ENCODE measurements around the gene MLH3. TPM values are rescaled to one million over a fixed set of nuclear protein-coding genes. Genes with fewer than 3 reads are reported as not detected.
A peak's percentile ranks its signal among the peaks of the same experiment; 100 is the strongest.

The MLH3 gene
- total and polyA plus RNA-seq, 2 experiments from 2014 or later = 10.8 to 12.3 TPM

GRCh38 chr14:74973003-74973653 is 78.1 kb downstream of the MLH3 start:
- no peak overlapping the region for H3K9ac ChIP-seq
- no peaks in the 10 kb centered on the region for H3K79me2 ChIP-seq (ENCODE audit: insufficient read depth)
- in situ Hi-C loops (cut with MboI) = no loop called here
- TF ChIP-seq EZH2phosphoT487 (IDR thresholded peaks at IDR 0.05; ENCODE audit: insufficient read depth, low read depth) = no peak
- TF ChIP-seq EZH2 (IDR thresholded peaks at IDR 0.05; ENCODE audit: insufficient read depth, poor library complexity, severe bottlenecking) = no peak
- H3K4me2 ChIP-seq (ENCODE audit: unreplicated experiment) = no peak overlapping the region
- no peak overlapping the region for H2AFZ ChIP-seq
- H3K36me3 ChIP-seq (ENCODE audit: low read depth) = no peaks in the 10 kb centered on the region
- no peak overlapping the region for H3K27ac ChIP-seq
- H3K4me3 ChIP-seq = no peak overlapping the region
- H3K9me2 ChIP-seq (ENCODE audit: insufficient read depth) = no peaks in the 10 kb centered on the region
- H4K20me1 ChIP-seq (ENCODE audit: insufficient read depth) = no peaks in the 10 kb centered on the region
- WGBS, 2 experiments (ENCODE audit: low coverage in 1 of 2, low lambda C conversion rate in 2 of 2, missing lambda C conversion rate in 2 of 2) = 89 to 91% methylated on average over 15 of the region's 15 CpGs
- no peaks in the 10 kb centered on the region for H3K27me3 ChIP-seq (replicated peaks; ENCODE audit: insufficient read depth)
- DNase-seq = no peak
- no peaks in the 10 kb centered on the region for H3K9me3 ChIP-seq (ENCODE audit: low read depth)
- no peaks in the 10 kb centered on the region for H3K4me1 ChIP-seq (ENCODE audit: insufficient read depth)
- no peaks in the 10 kb centered on the region for H3F3A ChIP-seq (ENCODE audit: insufficient read depth)

DNA sequence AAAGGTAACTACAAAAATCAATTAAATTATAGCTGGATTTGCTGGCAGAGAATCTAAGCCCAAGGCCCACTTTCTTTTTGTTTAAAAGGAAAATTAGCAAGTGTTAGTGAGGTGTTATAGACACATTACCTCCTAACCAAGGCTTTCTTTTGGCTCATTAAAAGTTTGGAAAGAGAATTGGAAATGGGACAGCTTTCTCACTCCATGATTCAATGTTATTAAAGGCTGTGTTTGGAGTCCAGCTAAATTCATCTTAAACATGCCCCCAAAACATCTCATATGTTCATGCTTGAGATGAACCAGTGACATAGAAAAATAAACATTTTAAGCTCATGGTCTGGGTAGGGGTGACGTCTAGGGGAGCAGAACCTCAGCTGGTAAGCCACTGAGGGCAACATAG is 82.5 kb downstream of the MLH3 start:
- no peaks in the 10 kb centered on the region for H3K9me3 ChIP-seq (ENCODE audit: low read depth)
- no peaks in the 10 kb centered on the region for H3K79me2 ChIP-seq (ENCODE audit: insufficient read depth)
- DNase-seq = no peak
- no peaks in the 10 kb centered on the region for H3K36me3 ChIP-seq (ENCODE audit: low read depth)
- no peak overlapping the region for H3K27ac ChIP-seq
- TF ChIP-seq EZH2 (IDR thresholded peaks at IDR 0.05; ENCODE audit: insufficient read depth, poor library complexity, severe bottlenecking) (no peak), EZH2phosphoT487 (IDR thresholded peaks at IDR 0.05; ENCODE audit: insufficient read depth, low read depth) (no peak)
- no peak overlapping the region for H2AFZ ChIP-seq
- H3K4me2 ChIP-seq (ENCODE audit: unreplicated experiment) = no peak overlapping the region
- 46% methylated on average over 1 of the region's 1 CpG for WGBS, 2 experiments (ENCODE audit: low coverage in 1 of 2, low lambda C conversion rate in 2 of 2, missing lambda C conversion rate in 2 of 2)
- H3K9ac ChIP-seq = no peak overlapping the region
- peaks cover 21% of the 10 kb centered on the region for H3K4me1 ChIP-seq (ENCODE audit: insufficient read depth)
- in situ Hi-C loops (cut with MboI) = no loop called here
- no peaks in the 10 kb centered on the region for H3K9me2 ChIP-seq (ENCODE audit: insufficient read depth)
- H3K4me3 ChIP-seq = no peak overlapping the region
- H4K20me1 ChIP-seq (ENCODE audit: insufficient read depth) = no peaks in the 10 kb centered on the region
- H3K27me3 ChIP-seq (replicated peaks; ENCODE audit: insufficient read depth) = no peaks in the 10 kb centered on the region
- H3F3A ChIP-seq (ENCODE audit: insufficient read depth) = peaks cover 23% of the 10 kb centered on the region

DNA sequence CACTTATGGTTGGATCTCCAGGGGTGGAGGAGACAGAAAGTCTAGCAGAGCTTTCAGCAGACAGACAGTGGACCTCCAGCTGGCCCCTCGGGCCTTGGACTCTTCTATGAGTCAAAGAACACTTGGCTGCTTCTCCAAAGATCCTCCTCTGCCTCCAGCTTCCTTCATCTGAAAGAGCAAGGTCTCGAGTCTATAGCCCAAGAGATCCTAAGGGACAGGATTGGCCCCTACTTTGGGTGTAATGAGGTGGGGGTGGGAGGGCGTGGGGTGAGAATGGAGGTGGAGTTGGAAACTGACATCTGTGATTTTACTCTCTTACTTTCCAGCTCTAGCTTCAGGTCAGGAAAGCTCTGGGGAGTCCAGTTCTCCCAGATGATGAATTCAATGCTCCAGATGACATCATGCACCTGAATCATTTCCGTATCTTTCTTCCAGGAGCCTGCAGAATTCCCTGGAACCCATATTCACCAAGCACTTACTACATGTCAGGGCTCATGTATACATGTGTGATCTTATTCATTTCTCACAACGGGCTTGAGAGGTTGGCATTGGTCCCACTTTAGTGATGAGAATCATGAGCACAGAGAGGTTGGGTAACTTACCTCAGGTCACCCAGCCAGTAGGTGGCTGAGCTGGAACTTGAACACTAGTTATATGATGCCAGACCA is 85.6 kb downstream of the MLH3 start:
- H3K9me2 ChIP-seq (ENCODE audit: insufficient read depth) = no peaks in the 10 kb centered on the region
- H3K79me2 ChIP-seq (ENCODE audit: insufficient read depth) = no peaks in the 10 kb centered on the region
- in situ Hi-C loops (cut with MboI) = no loop called here
- H3K4me1 ChIP-seq (ENCODE audit: insufficient read depth) = peaks cover 24% of the 10 kb centered on the region
- 0 out of 2 replicates have a peak overlapping the region, but pooled peaks have one; percentile 6 for H2AFZ ChIP-seq
- peak; percentile 84 for DNase-seq
- H3K36me3 ChIP-seq (ENCODE audit: low read depth) = no peaks in the 10 kb centered on the region
- TF ChIP-seq EZH2 (IDR thresholded peaks at IDR 0.05; ENCODE audit: insufficient read depth, poor library complexity, severe bottlenecking) (no peak), EZH2phosphoT487 (IDR thresholded peaks at IDR 0.05; ENCODE audit: insufficient read depth, low read depth) (no peak)
- no peaks in the 10 kb centered on the region for H4K20me1 ChIP-seq (ENCODE audit: insufficient read depth)
- peak overlapping the region; percentile 84 for H3K27ac ChIP-seq
- WGBS, 2 experiments (ENCODE audit: low coverage in 1 of 2, low lambda C conversion rate in 2 of 2, missing lambda C conversion rate in 2 of 2) = 39 to 51% methylated on average over 5 of the region's 5 CpGs
- H3K4me2 ChIP-seq (ENCODE audit: unreplicated experiment) = peak overlapping the region; percentile 7
- H3F3A ChIP-seq (ENCODE audit: insufficient read depth) = peaks cover 23% of the 10 kb centered on the region
- H3K9ac ChIP-seq = peak overlapping the region; percentile 26; the same call in 1 of the 2 replicates
- H3K9me3 ChIP-seq (ENCODE audit: low read depth) = no peaks in the 10 kb centered on the region
- no peaks in the 10 kb centered on the region for H3K27me3 ChIP-seq (replicated peaks; ENCODE audit: insufficient read depth)
- H3K4me3 ChIP-seq = no peak overlapping the region

GRCh38 chr14:74964787-74965485 is 86.3 kb downstream of the MLH3 start:
- H3K9ac ChIP-seq = peak overlapping the region; percentile 26; the same call in 1 of the 2 replicates
- H3K27ac ChIP-seq = peak overlapping the region; percentile 84
- in situ Hi-C loops (cut with MboI) = no loop called here
- peaks cover 24% of the 10 kb centered on the region for H3K4me1 ChIP-seq (ENCODE audit: insufficient read depth)
- peak overlapping the region; percentile 7 for H3K4me2 ChIP-seq (ENCODE audit: unreplicated experiment)
- no peaks in the 10 kb centered on the region for H3K79me2 ChIP-seq (ENCODE audit: insufficient read depth)
- H3K27me3 ChIP-seq (replicated peaks; ENCODE audit: insufficient read depth) = no peaks in the 10 kb centered on the region
- DNase-seq = peak; percentile 72
- peaks cover 23% of the 10 kb centered on the region for H3F3A ChIP-seq (ENCODE audit: insufficient read depth)
- no peaks in the 10 kb centered on the region for H3K9me2 ChIP-seq (ENCODE audit: insufficient read depth)
- WGBS, 2 experiments (ENCODE audit: low coverage in 1 of 2, low lambda C conversion rate in 2 of 2, missing lambda C conversion rate in 2 of 2) = 51 to 52% methylated on average over 4 of the region's 4 CpGs
- H4K20me1 ChIP-seq (ENCODE audit: insufficient read depth) = no peaks in the 10 kb centered on the region
- H3K36me3 ChIP-seq (ENCODE audit: low read depth) = no peaks in the 10 kb centered on the region
- no peak for TF ChIP-seq EZH2phosphoT487 (IDR thresholded peaks at IDR 0.05; ENCODE audit: insufficient read depth, low read depth)
- 0 out of 2 replicates have a peak overlapping the region, but pooled peaks have one; percentile 6 for H2AFZ ChIP-seq
- no peaks in the 10 kb centered on the region for H3K9me3 ChIP-seq (ENCODE audit: low read depth)
- no peak overlapping the region for H3K4me3 ChIP-seq

Small RNAs within 50 kb of the gene (small RNA-seq; reads per million reads assigned to genes)
- not detected for gene RNU6-689P (ENCODE audit: low read depth, low replicate concordance)

Other genes with a start within 250 kb of the MLH3 start
- not detected in 2 replicates for gene PROX2, start 175.3 kb downstream of the MLH3 start, total RNA-seq (2014; rRNA removed; shearing (Covaris generic))
- 0.05 TPM in 1 of 2 replicates, not detected in the other for gene PROX2, start 175.3 kb downstream of the MLH3 start, polyA plus RNA-seq (2016; fragmentation: Nextera tagmentation; extraction: Ambion mirVana)
- gene DLST, start 169.6 kb downstream of the MLH3 start, total RNA-seq (2014; rRNA removed; shearing (Covaris generic)) = 60.8 and 88.1 TPM in 2 replicates
- 11.8 and 12.4 TPM in 2 replicates for gene DLST, start 169.6 kb downstream of the MLH3 start, polyA plus RNA-seq (2016; fragmentation: Nextera tagmentation; extraction: Ambion mirVana)
- 0.38 and 1.4 TPM in 2 replicates for gene RPS6KL1, start 128.2 kb downstream of the MLH3 start, total RNA-seq (2014; rRNA removed; shearing (Covaris generic))
- gene RPS6KL1, start 128.2 kb downstream of the MLH3 start, polyA plus RNA-seq (2016; fragmentation: Nextera tagmentation; extraction: Ambion mirVana) = 0.23 TPM in 1 of 2 replicates, not detected in the other
- gene PGF, start 95.9 kb downstream of the MLH3 start, total RNA-seq (2014; rRNA removed; shearing (Covaris generic)) = 1.5 and 1.8 TPM in 2 replicates
- gene PGF, start 95.9 kb downstream of the MLH3 start, polyA plus RNA-seq (2016; fragmentation: Nextera tagmentation; extraction: Ambion mirVana) = 1.1 and 2.1 TPM in 2 replicates
- gene EIF2B2, start 48.5 kb downstream of the MLH3 start, total RNA-seq (2014; rRNA removed; shearing (Covaris generic)) = 18.6 and 40.6 TPM in 2 replicates
- gene EIF2B2, start 48.5 kb downstream of the MLH3 start, polyA plus RNA-seq (2016; fragmentation: Nextera tagmentation; extraction: Ambion mirVana) = 50.2 and 55.0 TPM in 2 replicates
- gene ACYP1, start 12.6 kb upstream of the MLH3 start, total RNA-seq (2014; rRNA removed; shearing (Covaris generic)) = 5.7 and 7.3 TPM in 2 replicates
- gene ACYP1, start 12.6 kb upstream of the MLH3 start, polyA plus RNA-seq (2016; fragmentation: Nextera tagmentation; extraction: Ambion mirVana) = 18.0 and 19.3 TPM in 2 replicates
- gene ZC2HC1C, start 18.2 kb upstream of the MLH3 start, total RNA-seq (2014; rRNA removed; shearing (Covaris generic)) = 2.8 and 5.3 TPM in 2 replicates
- gene ZC2HC1C, start 18.2 kb upstream of the MLH3 start, polyA plus RNA-seq (2016; fragmentation: Nextera tagmentation; extraction: Ambion mirVana) = 1.0 TPM in 2 replicates
- 27.6 and 41.0 TPM in 2 replicates for gene NEK9, start 75.6 kb upstream of the MLH3 start, total RNA-seq (2014; rRNA removed; shearing (Covaris generic))
- 41.2 and 47.6 TPM in 2 replicates for gene NEK9, start 75.6 kb upstream of the MLH3 start, polyA plus RNA-seq (2016; fragmentation: Nextera tagmentation; extraction: Ambion mirVana)
- 359 and 363 TPM in 2 replicates for gene TMED10, start 125.1 kb upstream of the MLH3 start, total RNA-seq (2014; rRNA removed; shearing (Covaris generic))
- 540 and 553 TPM in 2 replicates for gene TMED10, start 125.1 kb upstream of the MLH3 start, polyA plus RNA-seq (2016; fragmentation: Nextera tagmentation; extraction: Ambion mirVana)
- gene FOS, start 227.4 kb upstream of the MLH3 start, total RNA-seq (2014; rRNA removed; shearing (Covaris generic)) = 118 and 124 TPM in 2 replicates
- gene FOS, start 227.4 kb upstream of the MLH3 start, polyA plus RNA-seq (2016; fragmentation: Nextera tagmentation; extraction: Ambion mirVana) = 107 and 110 TPM in 2 replicates